Vagina (tissue), 2 donors: ENCODE data around the gene ZBTB24.

Experiments
- POLR2A ChIP-seq, 2 donors: fragments of 450-650 bp; IDR thresholded peaks; one replicate each; pipeline ENCODE4 v1.6.1; 2017; ENCODE audit warnings: antibody characterized with exemption in 2 of 2, mild to moderate bottlenecking in 2 of 2, moderate library complexity in 2 of 2
- TF ChIP-seq, protein P1 (sequence below), 3 experiments: fragments of 450-650 bp in 2 of 3; fragments of 200-600 bp in 1 of 3; sonication (generic) in 1 of 3; IDR thresholded peaks; one replicate each; pipeline ENCODE4 v1.5.1; 2017 to 2019; ENCODE audit warnings: antibody characterized with exemption in 3 of 3, mild to moderate bottlenecking in 2 of 3, moderate library complexity in 2 of 3

DNA sequence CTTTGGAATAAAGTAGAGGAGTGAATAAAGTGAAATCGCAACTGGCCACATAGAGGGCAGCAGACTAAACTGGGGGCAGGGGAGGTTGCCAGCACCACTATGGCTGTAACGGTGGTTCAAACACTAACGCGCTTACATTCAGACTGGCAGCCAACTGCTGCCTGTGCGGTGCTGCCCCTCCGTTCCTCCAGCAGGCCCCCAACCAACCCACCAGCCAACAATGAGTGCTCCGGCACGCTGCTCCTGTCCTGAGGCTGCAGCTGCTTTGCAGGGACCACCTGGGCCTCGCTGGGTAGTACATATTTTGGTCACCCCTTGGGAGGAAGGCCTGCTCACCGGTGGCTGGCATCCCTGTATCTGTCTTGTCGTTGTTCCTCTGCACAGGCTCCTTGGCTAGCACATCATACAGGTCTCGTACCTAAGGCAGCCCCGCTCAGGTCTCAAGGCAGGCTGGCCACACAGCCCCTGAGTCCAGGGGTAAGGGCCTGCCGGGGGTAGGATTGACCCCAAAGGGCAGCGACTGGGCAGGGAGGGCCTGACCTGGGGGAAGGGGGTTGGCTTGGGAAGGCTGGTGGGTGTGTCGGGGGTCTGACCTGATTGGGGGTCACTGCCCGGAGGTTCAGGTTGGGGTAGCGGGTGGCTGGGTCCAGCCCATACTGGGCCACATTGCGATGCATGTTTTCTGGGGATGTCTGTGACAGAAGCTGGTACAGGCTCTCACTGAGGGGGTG, 33.8 kb downstream of the ZBTB24 start:
- TF ChIP-seq, protein P1, sequence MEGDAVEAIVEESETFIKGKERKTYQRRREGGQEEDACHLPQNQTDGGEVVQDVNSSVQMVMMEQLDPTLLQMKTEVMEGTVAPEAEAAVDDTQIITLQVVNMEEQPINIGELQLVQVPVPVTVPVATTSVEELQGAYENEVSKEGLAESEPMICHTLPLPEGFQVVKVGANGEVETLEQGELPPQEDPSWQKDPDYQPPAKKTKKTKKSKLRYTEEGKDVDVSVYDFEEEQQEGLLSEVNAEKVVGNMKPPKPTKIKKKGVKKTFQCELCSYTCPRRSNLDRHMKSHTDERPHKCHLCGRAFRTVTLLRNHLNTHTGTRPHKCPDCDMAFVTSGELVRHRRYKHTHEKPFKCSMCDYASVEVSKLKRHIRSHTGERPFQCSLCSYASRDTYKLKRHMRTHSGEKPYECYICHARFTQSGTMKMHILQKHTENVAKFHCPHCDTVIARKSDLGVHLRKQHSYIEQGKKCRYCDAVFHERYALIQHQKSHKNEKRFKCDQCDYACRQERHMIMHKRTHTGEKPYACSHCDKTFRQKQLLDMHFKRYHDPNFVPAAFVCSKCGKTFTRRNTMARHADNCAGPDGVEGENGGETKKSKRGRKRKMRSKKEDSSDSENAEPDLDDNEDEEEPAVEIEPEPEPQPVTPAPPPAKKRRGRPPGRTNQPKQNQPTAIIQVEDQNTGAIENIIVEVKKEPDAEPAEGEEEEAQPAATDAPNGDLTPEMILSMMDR (IDR thresholded peaks at IDR 0.05): no peak
- TF ChIP-seq POLR2A (IDR thresholded peaks at IDR 0.05): no peak
